Endothelial cell (in vitro differentiated cells): ENCODE data around the gene TSPAN14. TPM values are rescaled to one million over a fixed set of nuclear protein-coding genes. Genes with fewer than 3 reads are reported as not detected.

Source experiments
- DNase-seq: peaks from one replicate; pipeline ENCODE4 v3.0.0; 2021; ENCODE audit warnings: low spot score
- H3K27ac Mint-ChIP-seq: one replicate; pipeline ENCODE4 v1.8.0; 2021; ENCODE audit warnings: mixed read lengths, inconsistent platforms; ENCODE audit not compliant: unreplicated experiment
- H3K27me3 Mint-ChIP-seq: one replicate; pipeline ENCODE4 v1.8.0; 2021; ENCODE audit warnings: mild to moderate bottlenecking, moderate library complexity, mixed read lengths, inconsistent platforms; ENCODE audit not compliant: unreplicated experiment
- H3K36me3 Mint-ChIP-seq: one replicate; pipeline ENCODE4 v1.8.0; 2021; ENCODE audit warnings: mild to moderate bottlenecking, low read depth, mixed read lengths, inconsistent platforms; ENCODE audit not compliant: unreplicated experiment
- H3K4me1 Mint-ChIP-seq: one replicate; pipeline ENCODE4 v1.8.0; 2021; ENCODE audit warnings: mild to moderate bottlenecking, mixed read lengths, inconsistent platforms; ENCODE audit not compliant: unreplicated experiment
- H3K4me3 Mint-ChIP-seq: one replicate; pipeline ENCODE4 v1.8.0; 2021; ENCODE audit warnings: mild to moderate bottlenecking, mixed read lengths, inconsistent platforms; ENCODE audit not compliant: unreplicated experiment
- H3K9me3 Mint-ChIP-seq: one replicate; pipeline ENCODE4 v1.8.0; 2021; ENCODE audit warnings: mixed read lengths, inconsistent platforms; ENCODE audit not compliant: unreplicated experiment
- CTCF ChIP-seq: fragments of 200-600 bp; sonication (generic); IDR thresholded peaks from one replicate; pipeline ENCODE4 v1.5.0; 2021; ENCODE audit warnings: antibody characterized with exemption; ENCODE audit not compliant: unreplicated experiment
- total RNA-seq: library from RNA; stranded (reverse); fragmentation: NEBNext Ultra II Directional; extraction: Animal tissue kit (Norgen Biotek cat#: 25700); gene quantifications from one replicate; pipeline ENCODE4 v1.2.1, GENCODE V29; 2021; ENCODE audit not compliant: unreplicated experiment

The TSPAN14 gene
- total RNA-seq, 1 donor from 2014 or later, result 147 TPM

GRCh38 chr10:80411681-80412220 lies 42.4 kb upstream of the TSPAN14 start:
- H3K27me3 Mint-ChIP-seq, result peaks cover 19% of the 10 kb centered on the region
- H3K27ac Mint-ChIP-seq, result no peak overlapping the region
- TF ChIP-seq CTCF, result no peak
- no peaks in the 10 kb centered on the region for H3K9me3 Mint-ChIP-seq
- H3K4me1 Mint-ChIP-seq, result peaks cover 82% of the 10 kb centered on the region
- no peak for DNase-seq
- no peak overlapping the region for H3K4me3 Mint-ChIP-seq
- peaks cover 34% of the 10 kb centered on the region for H3K36me3 Mint-ChIP-seq

GRCh38 chr10:80412486-80412885 lies 41.6 kb upstream of the TSPAN14 start:
- peak overlapping the region; percentile 48 for H3K4me3 Mint-ChIP-seq
- DNase-seq, result no peak
- H3K9me3 Mint-ChIP-seq, result no peaks in the 10 kb centered on the region
- H3K4me1 Mint-ChIP-seq, result peaks cover 86% of the 10 kb centered on the region
- peaks cover 33% of the 10 kb centered on the region for H3K36me3 Mint-ChIP-seq
- H3K27ac Mint-ChIP-seq, result peak overlapping the region; percentile 33
- peaks cover 19% of the 10 kb centered on the region for H3K27me3 Mint-ChIP-seq
- no peak for TF ChIP-seq CTCF

GRCh38 chr10:80413271-80413996 lies 40.7 kb upstream of the TSPAN14 start:
- Mint-ChIP-seq H3K27ac (peak overlapping the region; percentile 78), H3K4me1 (peaks cover 89% of the 10 kb centered on the region), H3K27me3 (peaks cover 16% of the 10 kb centered on the region), H3K4me3 (peak overlapping the region; percentile 17), H3K9me3 (no peaks in the 10 kb centered on the region), H3K36me3 (peaks cover 28% of the 10 kb centered on the region)
- TF ChIP-seq CTCF, result no peak
- DNase-seq, result no peak

GRCh38 chr10:80414142-80414895 lies 39.8 kb upstream of the TSPAN14 start:
- Mint-ChIP-seq H3K4me1 (peaks cover 87% of the 10 kb centered on the region), H3K27me3 (peaks cover 16% of the 10 kb centered on the region), H3K4me3 (peak overlapping the region; percentile 17), H3K27ac (peak overlapping the region; percentile 78), H3K9me3 (no peaks in the 10 kb centered on the region), H3K36me3 (peaks cover 26% of the 10 kb centered on the region)
- no peak for DNase-seq
- no peak for TF ChIP-seq CTCF
